Fibroblast of skin of abdomen (primary cell): ENCODE data around the gene RAPGEF1. TPM values are rescaled to one million over a fixed set of nuclear protein-coding genes. Genes with fewer than 3 reads are reported as not detected.
"Not testable (repeated sequence)": the region's sequence is repeated elsewhere in the genome, so short reads cannot be mapped to it uniquely, and the experiment has no call there.

Experiments used
- DNase-seq: peaks from one replicate; pipeline ENCODE4 v3.0.0-alpha.2; 2013
- polyA plus RNA-seq, 2 experiments: library from polyadenylated mRNA; unstranded; fragments of 120-200 nt; gene quantifications; one replicate each; pipeline ENCODE4 v1.2.1, GENCODE V29; 2013; ENCODE audit not compliant: insufficient read length in 2 of 2

The RAPGEF1 gene
- polyA plus RNA-seq (2013, experiment 1 of 2; ENCODE audit: insufficient read length), result 33.3 TPM
- 30.4 TPM for polyA plus RNA-seq (2013, experiment 2 of 2; ENCODE audit: insufficient read length)

- DNase-seq, result peak; percentile 46
Measured at GRCh38 chr9:131739959-131740648, at the start of gene RAPGEF1. Gene RAPGEF1 (minus strand): TSS chr9:131740076. CDS start chr9:131739830, 246 bp downstream.

- DNase-seq, result no peak
Measured at GRCh38 chr9:131788851-131789250, 49.0 kb upstream of the RAPGEF1 start.

GRCh38 chr9:131787838-131788237 lies 48.0 kb upstream of the RAPGEF1 start:
- no peak for DNase-seq

- DNase-seq, result no peak
Measured at GRCh38 chr9:131784748-131785501, 45.0 kb upstream of the RAPGEF1 start.

GRCh38 chr9:131781069-131781468 lies 41.2 kb upstream of the RAPGEF1 start:
- no peak for DNase-seq

GRCh38 chr9:131776473-131776872 lies 36.6 kb upstream of the RAPGEF1 start:
- DNase-seq, result peak; percentile 26

- DNase-seq, result no peak
Measured at GRCh38 chr9:131776036-131776435, 36.2 kb upstream of the RAPGEF1 start.

GRCh38 chr9:131774636-131775035 lies 34.8 kb upstream of the RAPGEF1 start:
- DNase-seq, result no peak

GRCh38 chr9:131773911-131774379 lies 34.1 kb upstream of the RAPGEF1 start:
- DNase-seq, result peak; percentile 57

- DNase-seq, result no peak
Measured at GRCh38 chr9:131772940-131773339, 33.1 kb upstream of the RAPGEF1 start.

- no peak for DNase-seq
Measured at GRCh38 chr9:131771646-131772045, 31.8 kb upstream of the RAPGEF1 start.

GRCh38 chr9:131769361-131769760 lies 29.5 kb upstream of the RAPGEF1 start:
- DNase-seq, result no peak

GRCh38 chr9:131764568-131764967 lies 24.7 kb upstream of the RAPGEF1 start:
- no peak for DNase-seq

- peak; percentile 44 for DNase-seq
Measured at GRCh38 chr9:131762356-131762932, 22.6 kb upstream of the RAPGEF1 start.

GRCh38 chr9:131759017-131759647 lies 19.3 kb upstream of the RAPGEF1 start:
- DNase-seq, result no peak

GRCh38 chr9:131757549-131757948 lies 17.7 kb upstream of the RAPGEF1 start:
- no peak for DNase-seq

- DNase-seq, result peak; percentile 65
Measured at GRCh38 chr9:131755541-131756198, 15.8 kb upstream of the RAPGEF1 start.

GRCh38 chr9:131754846-131755245 lies 15.0 kb upstream of the RAPGEF1 start:
- DNase-seq, result no peak

GRCh38 chr9:131753751-131754150 lies 13.9 kb upstream of the RAPGEF1 start:
- not testable (repeated sequence) for DNase-seq

- no peak for DNase-seq
Measured at GRCh38 chr9:131752231-131752884, 12.5 kb upstream of the RAPGEF1 start.

GRCh38 chr9:131748411-131748955 lies 8.6 kb upstream of the RAPGEF1 start:
- DNase-seq, result no peak
